ENCODE results near the gene CXCL12. TPM values are rescaled to one million over a fixed set of nuclear protein-coding genes. Genes with fewer than 3 reads are reported as not detected.

CXCL12 gene
- 0.88 and 1.4 TPM in 2 replicates for total RNA-seq
- 0.35 and 0.56 TPM in 2 replicates for polyA plus RNA-seq
- 0.22 and 0.27 TPM in 2 replicates for polyA plus RNA-seq (2011; cell fraction: cytosol; rRNA removed)
- 0.22 and 0.36 TPM in 2 replicates for polyA plus RNA-seq (2011; cell fraction: nucleus; rRNA removed)
- 0.05 and 0.30 TPM in 2 replicates for polyA plus RNA-seq (2012)
- 0.64 TPM in 1 of 2 replicates, not detected in the other for polyA minus RNA-seq
- not detected for polyA minus RNA-seq (2011; cell fraction: cytosol; rRNA and poly(A)+ RNA removed)
- polyA minus RNA-seq (2011; cell fraction: nucleus; rRNA and poly(A)+ RNA removed), result not detected in 2 replicates
- percentile 21 among the genes with signal in this experiment for Bru-seq, nascent RNA
- BruChase-seq, experiment 1, labeled RNA remaining after a 6-hour chase, result percentile 23 among the genes with signal in this experiment
- BruChase-seq, experiment 2, labeled RNA remaining after a 2-hour chase, result percentile 12 among the genes with signal in this experiment
- long read RNA-seq, result 0 reads

DNA sequence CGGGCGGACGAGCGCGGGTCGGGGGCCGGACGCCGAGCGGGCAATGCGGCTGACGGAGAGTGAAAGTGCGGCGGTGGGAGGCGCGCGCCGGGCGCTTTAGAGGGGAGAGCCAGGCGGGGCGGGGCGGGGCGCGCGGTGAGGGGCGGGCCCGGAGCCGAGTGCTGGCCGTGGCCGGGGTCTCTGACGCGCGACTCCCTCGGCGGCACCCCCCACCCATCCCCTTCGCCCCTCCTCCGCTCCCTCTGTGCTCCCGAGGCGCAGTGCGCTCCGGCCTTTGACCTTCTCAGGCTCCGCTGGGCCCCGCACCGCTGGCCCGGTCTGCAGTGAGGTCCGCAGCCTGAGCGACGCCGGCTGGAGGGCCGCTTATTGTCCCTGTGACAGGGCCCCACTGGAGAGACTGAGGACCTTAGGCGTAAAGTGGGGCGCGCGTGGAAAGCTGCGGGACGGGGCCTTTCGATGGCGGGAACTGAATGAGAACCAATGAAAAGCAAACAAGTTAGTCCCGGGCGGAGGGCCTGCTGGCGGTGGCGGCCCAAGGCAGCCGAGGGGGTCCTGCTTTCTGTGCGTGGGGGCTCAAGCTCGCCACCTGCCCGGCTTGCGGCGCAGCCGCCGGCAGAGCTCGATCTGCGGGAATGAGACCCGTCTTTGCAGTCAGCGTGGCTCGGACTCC is at the start of gene CXCL12:
CXCL12 (minus strand) TSS at position 72 of the 670 bp plus-strand sequence. CDS start 92 bp downstream, outside the sequence.
- Histone ChIP-seq H3K9me3 (replicated peaks; ENCODE audit: control insufficient read depth, insufficient read depth, low read length) (no peaks in the 10 kb centered on the region), H3K27ac (ENCODE audit: insufficient read depth, low read depth, low read length) (no peak within 1 kb of the TSS), H3K4me3 (replicated peaks in 1 of 3; ENCODE audit: insufficient read depth in 1 of 3, low read depth in 1 of 3, low read length in 3 of 3) (no peak within 1 kb of the TSS), H3K4me1 (ENCODE audit: control insufficient read depth, extremely low read depth, insufficient read depth, low read length) (no peaks in the 10 kb centered on the region), H4K20me1 (replicated peaks; ENCODE audit: control insufficient read depth, extremely low read depth, insufficient read depth, low read length) (no peaks in the 10 kb centered on the region), H3K27me3 (ENCODE audit: control insufficient read depth in 2 of 2, insufficient read depth in 2 of 2, low read length in 2 of 2) (peaks cover 15 to 25% of the 10 kb centered on the region in 2 experiments), H3K9ac (replicated peaks; ENCODE audit: extremely low read depth, insufficient read depth, low read length) (no peak within 1 kb of the TSS), H2AFZ (ENCODE audit: low read depth, low read length) (no peak within 1 kb of the TSS), H3K36me3 (ENCODE audit: control insufficient read depth in 2 of 2, extremely low read depth in 1 of 2, insufficient read depth in 2 of 2, low read length in 2 of 2) (no peaks in the 10 kb centered on the region), H3K9me1 (replicated peaks; ENCODE audit: control insufficient read depth, extremely low read depth, insufficient read depth, low read length) (no peaks in the 10 kb centered on the region), H3K79me2 (ENCODE audit: control insufficient read depth, insufficient read depth, low read length) (no peaks in the 10 kb centered on the region), H3K4me2 (ENCODE audit: insufficient read depth, low read length) (no peak within 1 kb of the TSS)
- ChIA-PET CTCF (interaction anchor here (0.8 to 3.6 kb wide), 6 partner anchors 474 to 811 kb away, joined by 3 to 90 read pairs (median 44); no protein-coding TSS in a partner anchor), POLR2A (no interaction called here)
- BruUV-seq (replicated peaks), result no TSS peak
- intact Hi-C loops (cut with micrococcal nuclease), result no loop called here
- TF ChIP-seq EZH2 (IDR thresholded peaks at IDR 0.05; ENCODE audit: borderline replicate concordance, low read depth, low read length, severe bottlenecking) (no peak), CTCF (IDR thresholded peaks at IDR 0.05; ENCODE audit: extremely low read depth in 1 of 2, insufficient read depth in 1 of 2, low read depth in 1 of 2, low read length in 2 of 2) (no peak), POLR2AphosphoS5 (IDR thresholded peaks at IDR 0.05; ENCODE audit: insufficient read depth, low read depth, low read length) (no peak), JUN (IDR thresholded peaks at IDR 0.05; ENCODE audit: borderline replicate concordance, insufficient read depth, insufficient read length, low read depth) (no peak), MAX (IDR thresholded peaks at IDR 0.05; ENCODE audit: insufficient read depth, insufficient read length) (no peak), MYC (IDR thresholded peaks at IDR 0.05; ENCODE audit: low read depth, low read length) (no peak), GATA2 (IDR thresholded peaks at IDR 0.05; ENCODE audit: insufficient read depth, insufficient read length, low read depth, low read length) (no peak), FOS (IDR thresholded peaks at IDR 0.05; ENCODE audit: borderline replicate concordance, insufficient read depth, low read length) (no peak)
- DNase-seq (ENCODE audit: low read depth, low spot score) (no peak), FAIRE-seq (no peak)
- dilution Hi-C loops (cut with MboI; ENCODE audit: extremely low pct_ligation_motif_present, low sequenced_read_pairs), result no loop called here

Measured in endothelial cell of umbilical vein (primary cell).